Small intestine (tissue), 7 donors: ENCODE data around the gene FKBP1A. TPM values are rescaled to one million over a fixed set of nuclear protein-coding genes. Genes with fewer than 3 reads are reported as not detected.
A peak's percentile ranks its signal among the peaks of the same experiment; 100 is the strongest.

ENCODE experiments used
- DNase-seq, 2 donors: peaks; one replicate each; pipeline versions ENCODE4 v3.0.0 to v3.0.0-alpha.2; 2013
- FAIRE-seq: peaks from 2 replicates; lab custom pipeline; 2012; peaks lifted over from hg19 to GRCh38; lab: Jason Lieb, UNC
- H3K27ac ChIP-seq, 3 donors: one replicate each; pipeline ENCODE4 v1.5.1; 2013; ENCODE audit warnings: low read length in 2 of 3, mild to moderate bottlenecking in 2 of 3, control low read depth in 1 of 3, inconsistent platforms in 1 of 3, low read depth in 1 of 3, moderate library complexity in 1 of 3
- H3K27me3 ChIP-seq, 3 donors: one replicate each; pipeline ENCODE4 v1.6.1; 2013; ENCODE audit warnings: low read length in 3 of 3, inconsistent platforms in 1 of 3; ENCODE audit not compliant: control insufficient read depth in 3 of 3, insufficient read depth in 3 of 3
- H3K36me3 ChIP-seq, 3 donors: one replicate each; pipeline ENCODE4 v1.6.1; 2013; ENCODE audit warnings: low read length in 3 of 3, inconsistent platforms in 1 of 3, low read depth in 1 of 3, mild to moderate bottlenecking in 1 of 3, moderate library complexity in 1 of 3; ENCODE audit not compliant: control insufficient read depth in 3 of 3, insufficient read depth in 2 of 3
- H3K4me1 ChIP-seq, 3 donors: one replicate each; pipeline ENCODE4 v1.6.1; 2013; ENCODE audit warnings: low read length in 2 of 3, inconsistent platforms in 1 of 3, low read depth in 1 of 3, mild to moderate bottlenecking in 1 of 3, moderate library complexity in 1 of 3; ENCODE audit not compliant: control insufficient read depth in 3 of 3, insufficient read depth in 2 of 3
- H3K4me3 ChIP-seq, 3 donors: one replicate each; pipeline ENCODE4 v1.5.1; 2013; ENCODE audit warnings: low read length in 3 of 3, control low read depth in 1 of 3, inconsistent platforms in 1 of 3, low read depth in 1 of 3, mild to moderate bottlenecking in 1 of 3, moderate library complexity in 1 of 3
- H3K9me3 ChIP-seq, 2 donors: one replicate each; pipeline ENCODE4 v1.6.1; 2013; ENCODE audit warnings: low read depth in 1 of 2, low read length in 1 of 2; ENCODE audit not compliant: control insufficient read depth in 2 of 2, insufficient read depth in 1 of 2
- WGBS, 3 donors: extraction: QIAGEN DNeasy Blood & Tissue Kit; methylation state at CpG; one replicate each; pipeline ENCODE4 v1.1.7; 2013; 5-methylcytosine and 5-hydroxymethylcytosine counted together
- polyA plus RNA-seq, 4 donors: library from polyadenylated mRNA; stranded (reverse) in 3 of 4; unstranded in 1 of 4; fragments of 200-250 nt in 3 of 4; fragments of 120-200 nt in 1 of 4; gene quantifications; one replicate each; pipeline versions ENCODE4 v1.2.1 to v1.2.3, GENCODE V29; 2013
- donor health status: healthy with polysubstance abuse.
- donor health status: control.
- donor health status: control.
- donor health status: Bipolar disorder and iron deficiency.
- donor health status: healthy.

The FKBP1A gene
- polyA plus RNA-seq, 4 donors, result 146 to 315 (median 208) TPM

- no peaks in the 10 kb centered on the region for H3K9me3 ChIP-seq
- FAIRE-seq (no peak), DNase-seq (no peak)
- WGBS, 3 donors, result 89 to 92% (median 91%) methylated on average over 3 of the region's 3 CpGs
- no peak overlapping the region for H3K27ac ChIP-seq
- H3K27me3 ChIP-seq, result no peaks in the 10 kb centered on the region
- H3K4me3 ChIP-seq, result no peak overlapping the region
- H3K36me3 ChIP-seq, result peaks cover 2 to 54% (median 6%) of the 10 kb centered on the region in 3 donors
- H3K4me1 ChIP-seq, result peaks cover 9 to 23% (median 17%) of the 10 kb centered on the region in 3 donors
Measured at GRCh38 chr20:1373036-1373435, 19.8 kb downstream of the FKBP1A start.

GRCh38 chr20:1371830-1372539 is 20.9 kb downstream of the FKBP1A start:
- no peak for DNase-seq
- Histone ChIP-seq H3K4me1 (peaks cover 3 to 15% (median 8%) of the 10 kb centered on the region in 3 donors), H3K27ac (no peak overlapping the region), H3K27me3 (no peaks in the 10 kb centered on the region), H3K9me3 (peaks cover 0 to 4% of the 10 kb centered on the region in 2 donors), H3K36me3 (peaks cover 4 to 49% (median 6%) of the 10 kb centered on the region in 3 donors), H3K4me3 (no peak overlapping the region)
- no peak for FAIRE-seq
- 84 to 90% (median 85%) methylated on average over 5 of the region's 5 CpGs for WGBS, 3 donors

- DNase-seq, result no peak
- Histone ChIP-seq H3K27me3 (no peaks in the 10 kb centered on the region), H3K27ac (peak overlapping the region in 1 of 3 donors; percentile 30), H3K36me3 (peaks cover 4 to 52% (median 6%) of the 10 kb centered on the region in 3 donors), H3K9me3 (peaks cover 0 to 4% of the 10 kb centered on the region in 2 donors), H3K4me3 (no peak overlapping the region), H3K4me1 (peaks cover 3 to 13% (median 8%) of the 10 kb centered on the region in 3 donors)
- 78 to 91% (median 80%) methylated on average over 3 of the region's 3 CpGs for WGBS, 3 donors
- no peak for FAIRE-seq
Measured at GRCh38 chr20:1371202-1371782, 21.6 kb downstream of the FKBP1A start.

- H3K4me1 ChIP-seq, result peaks cover 3 to 12% (median 8%) of the 10 kb centered on the region in 3 donors
- no peak overlapping the region for H3K4me3 ChIP-seq
- 40 to 61% (median 50%) methylated on average over 2 of the region's 2 CpGs for WGBS, 3 donors
- H3K9me3 ChIP-seq, result peaks cover 0 to 4% of the 10 kb centered on the region in 2 donors
- H3K27me3 ChIP-seq, result no peaks in the 10 kb centered on the region
- DNase-seq (no peak), FAIRE-seq (no peak)
- peak overlapping the region in 1 of 3 donors; percentile 30 for H3K27ac ChIP-seq
- peaks cover 4 to 48% (median 6%) of the 10 kb centered on the region in 3 donors for H3K36me3 ChIP-seq
Measured at GRCh38 chr20:1370548-1371110, 22.2 kb downstream of the FKBP1A start.

- DNase-seq, result no peak
- Histone ChIP-seq H3K27ac (no peak overlapping the region), H3K4me3 (no peak overlapping the region), H3K9me3 (peaks cover 0 to 4% of the 10 kb centered on the region in 2 donors), H3K27me3 (no peaks in the 10 kb centered on the region), H3K36me3 (peaks cover 4 to 52% (median 6%) of the 10 kb centered on the region in 3 donors), H3K4me1 (peaks cover 3 to 13% (median 8%) of the 10 kb centered on the region in 3 donors)
- no peak for FAIRE-seq
- 81 to 83% (median 82%) methylated on average over 3 of the region's 3 CpGs for WGBS, 3 donors
Measured at GRCh38 chr20:1369970-1370369, 22.9 kb downstream of the FKBP1A start.

- WGBS, 3 donors, result 37 to 58% (median 50%) methylated on average over 7 of the region's 7 CpGs
- peaks cover 0 to 4% of the 10 kb centered on the region in 2 donors for H3K9me3 ChIP-seq
- FAIRE-seq (no peak), DNase-seq (peak in 1 of 2 donors; percentile 56)
- peaks cover 3 to 13% (median 8%) of the 10 kb centered on the region in 3 donors for H3K4me1 ChIP-seq
- H3K4me3 ChIP-seq, result no peak overlapping the region
- H3K27me3 ChIP-seq, result no peaks in the 10 kb centered on the region
- no peak overlapping the region for H3K27ac ChIP-seq
- peaks cover 4 to 45% (median 5%) of the 10 kb centered on the region in 3 donors for H3K36me3 ChIP-seq
Measured at GRCh38 chr20:1368448-1369199, 24.2 kb downstream of the FKBP1A start.

GRCh38 chr20:1367479-1367878 is 25.4 kb downstream of the FKBP1A start:
- peaks cover 4 to 45% (median 4%) of the 10 kb centered on the region in 3 donors for H3K36me3 ChIP-seq
- peaks cover 3 to 13% (median 8%) of the 10 kb centered on the region in 3 donors for H3K4me1 ChIP-seq
- H3K4me3 ChIP-seq, result no peak overlapping the region
- H3K9me3 ChIP-seq, result peaks cover 0 to 4% of the 10 kb centered on the region in 2 donors
- 89 to 96% (median 90%) methylated on average over 4 of the region's 4 CpGs for WGBS, 3 donors
- DNase-seq (no peak), FAIRE-seq (no peak)
- no peaks in the 10 kb centered on the region for H3K27me3 ChIP-seq
- no peak overlapping the region for H3K27ac ChIP-seq

GRCh38 chr20:1364106-1364505 is 28.7 kb downstream of the FKBP1A start:
- no peak for DNase-seq
- H3K4me3 ChIP-seq, result no peak overlapping the region
- peaks cover 0 to 4% of the 10 kb centered on the region in 2 donors for H3K9me3 ChIP-seq
- H3K27me3 ChIP-seq, result no peaks in the 10 kb centered on the region
- H3K36me3 ChIP-seq, result peaks cover 2 to 33% (median 2%) of the 10 kb centered on the region in 3 donors
- FAIRE-seq, result no peak
- no peak overlapping the region for H3K27ac ChIP-seq
- peaks cover 3 to 9% (median 8%) of the 10 kb centered on the region in 3 donors for H3K4me1 ChIP-seq
- WGBS, 3 donors, result 64 to 70% (median 70%) methylated on average over 2 of the region's 2 CpGs
